Sciatic nerve (tissue), 2 donors: ENCODE results near the gene ABI3BP. TPM values are rescaled to one million over a fixed set of nuclear protein-coding genes. Genes with fewer than 3 reads are reported as not detected.
A peak's percentile ranks its signal among the peaks of the same experiment; 100 is the strongest.

Experiments
- ATAC-seq: fragments of 200-7000 bp; cut with Tn5 transposase; one replicate; pipeline ENCODE4 v1.9.1; 2020; ENCODE audit warnings: mild to moderate bottlenecking, moderate library complexity
- DNase-seq: peaks from one replicate; pipeline ENCODE4 v3.0.0-alpha.2; 2020; ENCODE audit warnings: low spot score
- intact Hi-C: fragments of 100-400 bp; cut with DNase I; formaldehyde crosslinking; loops from one replicate; pipeline ENCODE4 v1.14.2; 2022
- total RNA-seq: library from RNA; stranded (reverse); fragmentation: NEBNext Ultra II Directional; extraction: Animal tissue kit (Norgen Biotek cat#: 25700); gene quantifications from one replicate; pipeline ENCODE4 v1.2.1, GENCODE V29; 2021
- donor health status: DM: no; HTN: no; CAD: no.
- donor health status: DM: no; HTN: no; CAD: no.

Gene ABI3BP
- total RNA-seq, 1 donor from 2014 or later = 369 TPM

- intact Hi-C loops = no loop called here
- ATAC-seq = peak; percentile 20
These were observed 128.6 kb downstream of the ABI3BP start for GRCh38 chr3:100864471-100865250.

DNA sequence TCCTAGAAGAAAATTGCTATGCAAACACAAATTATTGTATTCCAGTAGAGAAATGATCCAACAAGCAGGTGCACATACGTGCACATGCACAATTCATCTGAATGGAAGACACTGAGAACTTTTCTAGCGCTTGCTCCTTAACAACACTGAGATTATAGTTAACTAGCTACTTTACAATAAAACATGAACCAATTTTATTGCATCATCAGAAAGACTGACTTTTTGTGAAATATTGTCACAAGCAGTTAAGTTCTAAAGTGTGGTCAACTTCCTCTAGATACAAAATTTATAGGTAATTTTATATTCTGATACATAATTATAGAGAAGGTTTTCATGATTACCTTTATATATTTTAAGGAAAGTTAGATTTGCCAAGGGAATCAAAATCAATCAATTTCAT, 135.4 kb downstream of the ABI3BP start:
- DNase-seq (no peak), ATAC-seq (no peak)
- intact Hi-C loops = no loop called here

More at GRCh38 chr3:100864471-100865250, 128.6 kb downstream of the ABI3BP start:
- DNase-seq = no peak

GRCh38 chr3:100856821-100857220, 136.4 kb downstream of the ABI3BP start:
- DNase-seq = no peak
- ATAC-seq = no peak
- intact Hi-C loops = no loop called here

GRCh38 chr3:100852840-100853239, 140.4 kb downstream of the ABI3BP start:
- no peak for DNase-seq
- no peak for ATAC-seq
- intact Hi-C loops = no loop called here

GRCh38 chr3:100850701-100851100, 142.5 kb downstream of the ABI3BP start:
- ATAC-seq = peak; percentile 44
- DNase-seq = no peak
- intact Hi-C loops = no loop called here

DNA sequence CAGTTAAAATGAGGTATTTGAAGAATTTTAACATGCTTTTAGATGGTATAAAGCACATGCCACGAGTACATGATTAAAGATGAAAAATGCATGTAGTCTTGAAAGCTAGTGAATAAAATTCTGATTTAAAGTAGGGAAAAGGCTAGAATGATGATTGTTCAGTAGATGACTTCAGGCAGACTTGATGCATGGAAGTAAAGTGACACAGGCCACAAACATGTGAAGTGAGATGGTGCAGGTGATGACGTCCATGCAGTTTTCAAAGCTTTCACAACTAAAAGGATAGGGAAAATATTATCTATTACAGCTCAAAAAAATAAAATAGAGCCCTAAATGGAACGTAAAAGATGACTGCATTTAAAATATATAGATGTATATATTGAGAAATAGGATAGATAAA, 143.1 kb downstream of the ABI3BP start:
- ATAC-seq = no peak
- DNase-seq = no peak
- intact Hi-C loops = no loop called here

DNA sequence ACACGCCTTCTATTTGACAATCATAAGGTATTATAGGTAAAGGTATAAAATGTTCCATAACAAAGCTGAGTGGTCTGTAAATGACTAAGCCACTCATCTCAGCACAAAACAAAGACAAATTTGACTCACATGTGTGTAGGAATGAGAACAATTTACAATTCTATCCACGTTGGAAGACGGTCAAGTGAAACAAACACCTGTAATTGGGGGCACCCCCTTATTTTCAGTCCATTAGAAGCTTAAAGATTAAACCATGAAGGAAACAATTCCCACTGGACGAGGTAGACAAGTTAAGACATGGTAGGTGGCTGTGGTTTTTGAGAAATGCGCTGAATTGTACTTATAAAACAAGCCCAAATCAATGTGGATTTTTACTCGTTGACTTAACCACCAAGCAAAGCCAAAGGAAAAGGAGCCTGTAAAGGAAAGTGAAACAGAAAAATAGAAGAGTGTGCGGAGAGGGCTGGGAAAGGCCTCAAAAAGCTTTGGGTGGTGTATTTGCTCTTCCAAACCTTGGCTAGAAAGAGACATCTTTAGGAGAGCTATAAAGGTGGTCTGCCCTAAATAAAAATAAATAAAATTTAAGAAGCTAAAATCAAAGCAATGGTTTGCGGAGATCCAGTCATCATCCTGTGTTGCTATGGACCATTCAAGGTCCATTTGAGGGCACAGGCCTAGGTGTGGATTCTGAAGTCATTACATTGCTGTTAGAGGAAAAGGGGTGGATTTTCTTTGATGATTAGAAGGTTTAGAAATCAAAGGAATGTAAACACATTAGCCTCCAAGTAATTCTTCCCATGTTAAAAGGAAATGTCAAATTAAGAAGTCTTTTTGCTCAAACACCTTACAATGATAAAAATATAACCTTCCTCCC, 148.9 kb downstream of the ABI3BP start:
- no peak for DNase-seq
- no peak for ATAC-seq
- intact Hi-C loops = no loop called here

DNA sequence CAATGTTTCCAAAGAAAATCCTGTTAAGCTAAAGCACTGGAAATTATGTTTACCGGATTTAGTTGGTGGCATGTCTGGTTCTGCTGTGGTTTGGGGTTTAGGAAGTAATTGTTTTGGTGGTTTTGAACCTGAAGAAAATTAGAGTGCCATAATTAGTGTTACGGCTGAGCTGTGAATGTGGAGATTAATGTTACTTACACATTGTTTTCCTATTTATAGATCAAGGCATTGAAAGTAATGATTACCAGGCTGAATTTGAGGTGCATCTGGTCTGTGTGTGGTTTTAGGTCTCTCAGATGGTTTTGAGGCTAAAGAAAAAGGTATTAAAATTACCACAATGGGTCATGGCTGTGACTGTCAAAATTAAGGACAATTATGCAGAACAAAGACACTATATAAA, 155.1 kb downstream of the ABI3BP start:
- ATAC-seq = no peak
- intact Hi-C loops = no loop called here
- no peak for DNase-seq

DNA sequence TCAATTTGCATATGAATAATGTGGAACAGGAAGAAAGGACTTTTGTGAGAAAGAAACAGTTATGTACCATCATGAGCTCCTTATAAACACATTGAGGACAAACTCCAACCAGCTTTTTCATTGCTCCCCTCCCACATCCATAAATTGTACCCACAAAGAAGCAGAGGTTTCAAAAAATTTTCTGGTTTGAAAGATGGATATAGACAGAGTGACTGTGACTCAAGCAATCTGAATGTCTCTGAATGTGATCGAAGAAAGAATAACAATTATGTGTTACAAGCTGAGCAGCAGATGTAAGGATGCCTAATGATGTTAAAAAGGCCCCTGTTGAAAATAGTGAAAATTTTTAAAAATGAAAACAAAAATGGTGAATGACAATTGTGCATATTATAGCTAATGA, 156.6 kb downstream of the ABI3BP start:
- ATAC-seq (no peak), DNase-seq (no peak)
- intact Hi-C loops = no loop called here

DNA sequence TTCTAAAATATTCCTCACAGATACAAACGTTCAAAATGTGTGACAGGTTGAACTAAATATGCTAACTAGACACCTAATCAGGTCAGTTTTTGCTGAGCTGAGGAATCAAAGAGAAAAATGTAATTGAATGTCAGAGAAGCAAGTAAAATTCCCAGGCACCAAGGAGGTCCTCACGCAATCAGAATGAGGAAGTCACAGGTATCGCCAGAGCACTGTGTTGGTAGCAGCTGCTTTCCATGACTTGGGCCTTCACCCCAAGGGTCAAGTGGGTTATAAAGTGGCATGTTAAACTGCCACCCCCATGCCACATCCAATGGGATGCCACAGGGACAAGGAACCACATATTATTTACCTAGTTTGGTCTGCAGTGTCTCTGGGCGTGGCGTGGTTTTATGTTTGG, 158.9 kb downstream of the ABI3BP start:
- ATAC-seq = no peak
- DNase-seq = no peak
- intact Hi-C loops = no loop called here

GRCh38 chr3:100833483-100833882, 159.7 kb downstream of the ABI3BP start:
- ATAC-seq = no peak
- intact Hi-C loops = no loop called here
- no peak for DNase-seq

GRCh38 chr3:100831629-100832028, 161.6 kb downstream of the ABI3BP start:
- intact Hi-C loops = no loop called here
- ATAC-seq (no peak), DNase-seq (no peak)

DNA sequence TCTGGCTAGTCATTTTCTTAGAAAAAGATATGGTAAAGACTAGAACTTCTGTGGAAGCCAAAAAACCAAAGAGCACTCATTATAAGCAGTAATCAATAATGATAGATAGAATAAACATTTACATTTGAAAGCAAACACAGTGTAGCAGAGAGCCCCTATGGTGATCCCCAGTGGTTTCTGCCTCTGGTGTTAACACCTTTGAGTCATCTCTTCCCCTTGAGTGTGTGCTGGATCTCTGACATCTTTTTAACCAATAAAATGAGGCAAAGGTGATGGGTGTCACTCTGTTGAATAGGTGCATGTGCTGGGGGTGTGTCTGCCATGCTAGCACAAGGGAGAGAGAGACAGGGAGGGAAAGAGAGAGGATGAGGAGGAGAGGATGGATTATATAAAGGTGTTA, 162.3 kb downstream of the ABI3BP start:
- DNase-seq = no peak
- intact Hi-C loops = no loop called here
- ATAC-seq = no peak

- intact Hi-C loops = no loop called here
- ATAC-seq = no peak
- DNase-seq = no peak
These were observed 167.6 kb downstream of the ABI3BP start for GRCh38 chr3:100825574-100825973.

- intact Hi-C loops = no loop called here
- ATAC-seq (no peak), DNase-seq (no peak)
These were observed 177.6 kb downstream of the ABI3BP start for GRCh38 chr3:100815583-100815982.

- DNase-seq (no peak), ATAC-seq (no peak)
- intact Hi-C loops = no loop called here
These were observed 179.4 kb downstream of the ABI3BP start for GRCh38 chr3:100813828-100814227.

- intact Hi-C loops = no loop called here
- ATAC-seq (no peak), DNase-seq (no peak)
These were observed 181.3 kb downstream of the ABI3BP start for GRCh38 chr3:100811779-100812507.

GRCh38 chr3:100810671-100811070, 182.6 kb downstream of the ABI3BP start:
- intact Hi-C loops = no loop called here
- DNase-seq = no peak
- no peak for ATAC-seq

DNA sequence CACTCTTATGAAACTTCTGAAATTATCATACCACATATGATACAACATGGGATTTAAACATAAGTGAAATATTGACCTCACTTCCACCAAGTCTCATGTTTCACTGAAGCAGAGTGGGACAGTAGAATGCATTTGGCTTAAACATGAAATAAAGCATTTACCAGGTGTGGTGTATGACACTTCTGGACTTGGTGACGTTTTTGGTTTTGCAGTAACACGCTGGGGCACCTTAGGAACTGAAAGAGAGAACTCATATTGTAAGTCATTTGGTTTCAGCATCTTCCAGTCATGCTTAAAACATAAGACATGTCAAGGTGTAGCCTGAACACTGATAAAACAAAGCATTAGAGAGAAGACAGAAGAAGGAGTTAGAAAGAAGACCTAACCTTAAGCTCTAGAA, 188.6 kb downstream of the ABI3BP start:
- ATAC-seq = no peak
- intact Hi-C loops = no loop called here

DNA sequence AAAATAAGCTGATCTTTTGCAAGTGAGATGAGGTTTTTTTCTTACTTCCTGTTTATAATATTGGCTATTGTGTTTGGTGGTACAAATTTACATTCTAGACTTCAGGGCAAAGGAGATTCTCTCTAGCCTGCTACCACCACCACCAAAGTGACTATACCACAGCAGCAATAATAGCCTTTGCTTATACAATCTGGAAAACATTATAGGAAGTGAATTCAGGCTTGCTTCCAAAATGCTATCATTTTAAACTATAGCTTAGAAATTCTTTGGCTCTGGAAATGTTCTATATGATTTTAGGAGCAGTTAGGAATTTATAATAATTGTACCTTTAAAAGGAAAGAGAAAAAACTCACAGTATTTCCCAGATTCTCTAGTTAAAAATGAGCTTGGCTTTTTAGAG, 189.5 kb downstream of the ABI3BP start:
- DNase-seq (no peak), ATAC-seq (no peak)
- intact Hi-C loops = no loop called here

More for the DNA sequence above, 188.6 kb downstream of the ABI3BP start:
- no peak for DNase-seq
